Immature natural killer cell (primary cell): Measurements from ENCODE around the gene USP43. TPM values are rescaled to one million over a fixed set of nuclear protein-coding genes. Genes with fewer than 3 reads are reported as not detected.

ENCODE experiments used
- DNase-seq, 3 donors: peaks; one replicate each; pipeline ENCODE4 v3.0.0; 2022; ENCODE audit warnings: mixed read lengths in 1 of 3
- H3K27ac Mint-ChIP-seq, 6 donors: one replicate each; pipeline ENCODE4 v1.8.0; 2020; ENCODE audit warnings: mixed read lengths in 6 of 6, mild to moderate bottlenecking in 5 of 6, inconsistent platforms in 4 of 6, moderate library complexity in 3 of 6
- H3K27me3 Mint-ChIP-seq, 3 donors: one replicate each; pipeline ENCODE4 v1.8.0; 2020 to 2021; ENCODE audit warnings: low read depth in 3 of 3, mild to moderate bottlenecking in 3 of 3, mixed read lengths in 3 of 3, moderate library complexity in 3 of 3, inconsistent platforms in 1 of 3
- H3K36me3 Mint-ChIP-seq, 3 donors: one replicate each; pipeline ENCODE4 v1.8.0; 2020; ENCODE audit warnings: mixed read lengths in 3 of 3, inconsistent platforms in 2 of 3, mild to moderate bottlenecking in 2 of 3
- H3K4me1 Mint-ChIP-seq, 2 donors: one replicate each; pipeline ENCODE4 v1.8.0; 2020; ENCODE audit warnings: inconsistent platforms in 2 of 2, mild to moderate bottlenecking in 2 of 2, mixed read lengths in 2 of 2, moderate library complexity in 1 of 2
- H3K4me3 Mint-ChIP-seq, 5 donors: one replicate each; pipeline ENCODE4 v1.8.0; 2020; ENCODE audit warnings: mild to moderate bottlenecking in 5 of 5, mixed read lengths in 5 of 5, inconsistent platforms in 3 of 5, moderate library complexity in 3 of 5
- H3K9me3 Mint-ChIP-seq, 6 donors: one replicate each; pipeline ENCODE4 v1.8.0; 2020; ENCODE audit warnings: mild to moderate bottlenecking in 6 of 6, mixed read lengths in 6 of 6, inconsistent platforms in 4 of 6, moderate library complexity in 3 of 6
- polyA plus RNA-seq, 3 donors: library from polyadenylated mRNA; unstranded; fragments of 300-500 nt; fragmentation: Illumina TruSeq; gene quantifications; one replicate each; pipeline ENCODE4 v1.2.3, GENCODE V29; 2021

Gene USP43
- polyA plus RNA-seq, 3 donors from 2014 or later: 0.14 to 0.29 TPM; not detected in 1

DNA sequence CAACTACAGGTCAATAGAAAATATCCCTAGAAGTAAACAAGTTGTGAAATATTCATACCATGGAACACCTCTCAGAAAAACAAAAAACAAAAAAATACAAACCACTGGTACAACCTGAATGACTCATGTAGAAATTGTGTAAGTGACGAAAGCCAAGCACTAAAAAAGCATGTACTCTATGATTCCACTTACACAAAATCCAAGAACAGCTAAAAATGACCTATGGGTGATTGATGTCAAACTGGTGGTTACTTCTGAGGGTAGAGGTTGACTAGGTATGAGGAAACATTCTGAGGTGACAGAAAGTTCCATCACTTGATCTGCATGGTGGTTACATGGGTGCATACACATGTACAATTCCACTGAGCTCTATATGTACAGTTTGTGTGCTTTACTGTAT is 114.9 kb downstream of the USP43 start:
- H3K27me3 Mint-ChIP-seq: peaks cover 0 to 13% (median 8%) of the 10 kb centered on the region in 3 donors
- no peaks in the 10 kb centered on the region for H3K9me3 Mint-ChIP-seq
- no peak for DNase-seq
- no peaks in the 10 kb centered on the region for H3K36me3 Mint-ChIP-seq
- H3K27ac Mint-ChIP-seq: no peak overlapping the region
- no peaks in the 10 kb centered on the region for H3K4me1 Mint-ChIP-seq
- no peak overlapping the region for H3K4me3 Mint-ChIP-seq

DNA sequence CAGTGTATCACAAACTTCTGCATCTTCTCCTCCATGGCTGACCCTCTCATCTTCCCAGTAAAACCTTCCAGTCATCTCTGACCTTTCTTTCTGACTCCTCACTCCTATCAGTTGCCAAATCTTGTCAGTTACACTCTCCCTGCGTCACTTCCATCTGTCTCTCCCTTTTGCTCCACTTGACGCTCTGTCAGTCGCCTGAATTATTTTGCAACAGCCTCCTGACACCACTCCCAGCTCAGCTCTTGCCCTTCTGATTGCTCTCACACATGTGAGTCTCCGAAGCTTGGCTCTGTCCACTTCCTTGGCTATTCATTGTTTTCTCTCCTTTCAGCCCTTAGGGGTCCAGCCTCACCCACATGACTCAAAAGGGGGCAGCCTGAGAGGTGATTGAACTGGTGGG is 118.3 kb downstream of the USP43 start:
- Mint-ChIP-seq H3K4me1 (no peaks in the 10 kb centered on the region), H3K4me3 (no peak overlapping the region), H3K9me3 (no peaks in the 10 kb centered on the region), H3K27me3 (peaks cover 3 to 11% (median 9%) of the 10 kb centered on the region in 3 donors), H3K36me3 (no peaks in the 10 kb centered on the region), H3K27ac (no peak overlapping the region)
- DNase-seq: no peak

DNA sequence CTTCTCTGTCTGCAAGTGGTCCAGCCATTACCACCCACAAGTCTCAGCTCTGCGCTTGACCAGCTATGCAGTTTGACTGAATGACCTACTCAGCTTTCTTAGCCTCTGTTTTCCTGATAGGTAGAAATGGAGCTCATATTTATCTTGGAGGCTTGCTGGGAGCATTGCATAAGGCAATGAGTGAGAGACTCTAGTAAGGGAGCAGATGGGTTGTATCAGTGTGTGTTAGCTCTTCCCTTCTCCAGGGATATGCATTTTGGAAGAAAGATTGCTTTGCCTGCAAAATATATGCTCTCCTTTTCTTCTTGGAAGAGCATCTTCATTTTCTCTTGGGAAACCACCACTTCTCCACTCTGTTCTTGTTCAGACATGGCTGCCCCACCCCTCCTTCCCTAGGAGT is 120.0 kb downstream of the USP43 start:
- Mint-ChIP-seq H3K36me3 (no peaks in the 10 kb centered on the region), H3K27me3 (peaks cover 3 to 9% (median 7%) of the 10 kb centered on the region in 3 donors), H3K4me3 (no peak overlapping the region), H3K27ac (no peak overlapping the region), H3K4me1 (no peaks in the 10 kb centered on the region), H3K9me3 (no peaks in the 10 kb centered on the region)
- no peak for DNase-seq

DNA sequence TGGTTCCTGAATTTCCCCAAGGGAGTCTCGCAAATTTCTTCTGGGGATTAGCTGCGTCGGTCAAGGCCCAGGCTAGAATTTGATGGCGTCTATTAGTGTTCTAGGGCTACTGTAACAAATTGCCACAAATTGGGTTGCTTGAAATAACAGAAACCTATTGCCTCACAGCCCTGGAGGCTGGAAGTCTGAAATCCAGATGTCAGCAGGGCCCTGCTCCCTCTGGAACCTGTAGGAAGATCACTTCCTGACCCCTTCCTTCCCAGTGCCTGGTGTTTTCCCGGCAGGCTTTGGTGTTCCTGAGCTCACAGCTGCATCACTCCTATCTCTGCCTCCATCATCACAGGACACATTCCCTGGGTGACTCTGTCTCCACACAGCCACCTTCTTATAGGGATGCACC is 121.7 kb downstream of the USP43 start:
- H3K27ac Mint-ChIP-seq: no peak overlapping the region
- DNase-seq: no peak
- no peak overlapping the region for H3K4me3 Mint-ChIP-seq
- no peaks in the 10 kb centered on the region for H3K4me1 Mint-ChIP-seq
- peaks cover 5 to 6% (median 5%) of the 10 kb centered on the region in 3 donors for H3K27me3 Mint-ChIP-seq
- H3K9me3 Mint-ChIP-seq: no peaks in the 10 kb centered on the region
- H3K36me3 Mint-ChIP-seq: no peaks in the 10 kb centered on the region

DNA sequence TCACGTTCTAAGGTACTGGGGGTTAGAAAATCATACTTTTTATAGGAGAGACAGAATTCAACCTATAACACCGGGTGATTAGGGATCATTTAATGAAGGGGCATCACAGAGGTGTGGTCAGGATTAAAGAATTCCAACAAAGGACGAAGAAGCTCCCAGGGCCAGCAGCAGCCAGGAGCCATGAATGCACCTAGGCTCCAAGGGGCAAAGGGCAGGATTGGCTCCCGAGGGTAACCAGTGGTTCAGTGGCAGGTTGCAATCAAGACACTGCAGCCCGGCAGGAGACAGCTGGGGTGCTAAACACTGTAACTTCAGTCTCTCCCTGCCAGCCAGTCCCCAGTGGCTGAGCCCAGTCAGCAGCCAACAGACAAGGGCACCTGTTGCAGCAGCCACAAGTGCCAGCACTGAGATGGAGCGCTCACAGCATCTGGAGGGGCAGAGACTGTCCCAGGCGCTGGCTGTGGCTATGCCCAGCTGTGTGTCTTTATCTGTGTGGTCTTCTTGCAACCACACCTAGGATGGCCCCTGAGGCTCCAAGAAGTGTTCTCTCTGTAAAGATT is 122.2 kb downstream of the USP43 start:
- DNase-seq: no peak
- Mint-ChIP-seq H3K9me3 (no peaks in the 10 kb centered on the region), H3K27me3 (peaks cover 4 to 6% (median 5%) of the 10 kb centered on the region in 3 donors), H3K27ac (no peak overlapping the region), H3K4me3 (no peak overlapping the region), H3K4me1 (no peaks in the 10 kb centered on the region), H3K36me3 (no peaks in the 10 kb centered on the region)

DNA sequence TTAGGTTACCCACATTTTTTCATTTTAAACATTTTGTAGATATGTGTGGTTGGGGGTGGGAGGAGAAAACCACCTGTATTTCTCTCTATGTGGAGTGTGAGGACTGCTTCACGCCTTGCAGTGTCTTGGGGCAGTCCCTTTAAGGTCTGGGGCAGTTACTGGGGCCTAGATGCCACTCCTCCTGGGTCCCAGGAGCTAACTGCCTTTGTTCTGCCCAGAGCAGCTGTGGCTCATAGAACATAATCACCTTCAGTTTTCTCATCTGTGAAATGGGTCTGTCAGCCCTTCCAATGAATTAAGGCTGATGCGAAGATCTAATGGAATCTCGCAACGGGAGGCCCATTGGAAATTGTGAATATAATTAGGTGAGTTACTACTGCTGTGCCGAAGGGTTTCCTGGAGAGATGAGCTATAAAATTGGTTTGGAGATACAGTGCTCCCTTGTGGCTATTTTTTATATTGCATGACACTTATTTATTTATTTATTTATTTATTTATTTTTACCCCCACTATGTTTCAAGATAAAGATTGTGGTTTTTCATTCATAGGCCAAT is 123.1 kb downstream of the USP43 start:
- Mint-ChIP-seq H3K27me3 (peaks cover 4 to 5% (median 5%) of the 10 kb centered on the region in 3 donors), H3K4me3 (no peak overlapping the region), H3K4me1 (no peaks in the 10 kb centered on the region), H3K36me3 (no peaks in the 10 kb centered on the region), H3K27ac (no peak overlapping the region), H3K9me3 (no peaks in the 10 kb centered on the region)
- DNase-seq: peak in 2 of 3 donors; percentile 16 to 20

DNA sequence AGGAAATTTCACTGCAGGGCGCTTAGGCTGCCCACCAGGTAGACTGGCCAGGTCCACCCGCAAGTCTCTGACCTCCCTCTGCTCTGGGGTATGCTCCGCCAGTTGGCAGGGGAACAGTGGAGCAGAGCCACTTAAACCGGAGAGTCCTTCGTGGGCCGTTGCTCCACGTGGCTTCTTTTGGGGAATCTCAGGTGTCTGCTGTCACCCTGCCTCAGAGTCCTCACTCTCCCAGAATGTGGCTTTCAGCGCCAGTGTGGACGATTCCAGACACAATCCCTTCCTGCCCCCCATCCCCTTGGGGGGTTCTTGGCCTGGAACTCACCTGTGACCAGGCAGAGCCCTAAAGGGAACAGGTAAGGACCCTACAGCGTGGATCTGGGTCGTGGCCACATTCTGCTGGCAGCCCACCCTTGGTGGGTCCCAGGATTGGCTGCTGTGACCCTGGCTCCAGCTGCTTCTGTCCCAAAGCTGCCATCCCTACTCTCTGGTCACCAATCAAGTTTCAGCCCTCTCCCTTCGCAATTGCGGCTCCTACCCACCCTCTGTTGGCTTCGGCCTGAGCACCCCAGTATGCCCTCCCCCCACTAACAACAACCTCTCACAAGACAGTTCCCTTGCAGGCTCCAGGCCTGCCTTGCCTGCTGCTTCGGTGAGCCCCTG is 123.8 kb downstream of the USP43 start:
- Mint-ChIP-seq H3K4me3 (no peak overlapping the region), H3K9me3 (no peaks in the 10 kb centered on the region), H3K36me3 (no peaks in the 10 kb centered on the region), H3K4me1 (no peaks in the 10 kb centered on the region), H3K27ac (no peak overlapping the region), H3K27me3 (peaks cover 2 to 5% (median 4%) of the 10 kb centered on the region in 3 donors)
- no peak for DNase-seq

DNA sequence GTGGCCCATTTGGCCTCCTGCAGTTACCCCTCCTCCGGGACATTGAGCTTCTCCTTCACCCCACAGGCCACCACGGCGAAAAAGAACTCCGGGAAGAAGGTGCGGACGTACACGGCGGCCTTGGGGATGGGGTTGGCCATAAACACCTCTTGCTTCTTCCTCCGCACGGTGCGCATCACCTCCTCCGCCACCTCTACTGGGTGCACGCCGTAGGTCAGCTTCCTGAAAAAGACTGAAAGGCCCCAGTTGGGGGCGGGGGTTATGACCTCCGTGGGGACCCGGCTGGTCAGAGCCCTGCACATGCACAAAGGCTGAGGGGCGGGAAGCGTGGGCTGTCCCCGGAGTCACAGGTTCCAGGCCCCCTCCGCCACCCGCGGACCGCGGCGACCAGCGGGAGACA is 126.1 kb downstream of the USP43 start:
- no peaks in the 10 kb centered on the region for H3K9me3 Mint-ChIP-seq
- DNase-seq: no peak
- peaks cover 0 to 8% (median 5%) of the 10 kb centered on the region in 3 donors for H3K27me3 Mint-ChIP-seq
- H3K36me3 Mint-ChIP-seq: no peaks in the 10 kb centered on the region
- H3K4me1 Mint-ChIP-seq: no peaks in the 10 kb centered on the region
- no peak overlapping the region for H3K27ac Mint-ChIP-seq
- H3K4me3 Mint-ChIP-seq: no peak overlapping the region

DNA sequence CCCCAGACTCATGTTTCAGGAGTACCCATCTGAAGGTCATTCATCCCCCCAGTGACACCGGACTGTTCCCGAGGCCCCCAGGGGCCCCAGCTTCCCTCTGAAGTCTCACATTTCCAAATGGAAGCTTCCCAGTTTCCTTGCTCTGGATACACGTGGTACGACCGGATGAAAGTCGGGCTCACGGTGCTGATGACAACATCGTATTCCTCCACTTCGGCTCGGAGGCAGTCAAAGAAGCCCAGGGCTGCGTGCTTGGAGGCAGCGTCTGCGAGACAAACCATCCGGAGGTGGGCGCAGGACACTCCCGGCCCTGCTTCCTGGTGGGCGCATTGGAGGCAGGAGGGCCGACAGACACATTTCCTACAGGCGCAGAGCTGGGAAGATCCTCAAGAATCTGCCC is 127.3 kb downstream of the USP43 start:
- Mint-ChIP-seq H3K27me3 (peaks cover 0 to 7% (median 5%) of the 10 kb centered on the region in 3 donors), H3K27ac (no peak overlapping the region), H3K4me1 (no peaks in the 10 kb centered on the region), H3K36me3 (no peaks in the 10 kb centered on the region), H3K9me3 (no peaks in the 10 kb centered on the region), H3K4me3 (no peak overlapping the region)
- no peak for DNase-seq

DNA sequence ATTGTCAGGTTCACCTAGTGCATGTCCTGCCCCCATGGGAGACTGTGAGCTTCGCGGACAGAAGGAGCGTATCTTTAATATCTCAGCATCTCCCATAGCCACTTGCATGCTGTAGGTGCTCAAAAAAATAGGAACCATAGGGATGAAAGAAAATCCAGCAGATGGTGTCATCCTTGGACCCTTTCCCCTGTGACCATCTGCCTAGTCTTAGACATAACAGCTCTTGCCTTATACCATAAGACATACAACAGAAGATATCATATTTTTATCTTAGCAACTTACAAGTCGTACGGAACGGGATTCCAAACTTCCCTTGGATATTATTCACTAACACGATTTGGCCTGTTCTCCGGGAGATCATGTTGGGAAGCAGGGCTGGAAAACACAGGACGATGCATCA is 131.6 kb downstream of the USP43 start:
- no peaks in the 10 kb centered on the region for H3K9me3 Mint-ChIP-seq
- no peak overlapping the region for H3K4me3 Mint-ChIP-seq
- H3K4me1 Mint-ChIP-seq: no peaks in the 10 kb centered on the region
- H3K27ac Mint-ChIP-seq: no peak overlapping the region
- peaks cover 0 to 7% (median 6%) of the 10 kb centered on the region in 3 donors for H3K27me3 Mint-ChIP-seq
- H3K36me3 Mint-ChIP-seq: no peaks in the 10 kb centered on the region
- no peak for DNase-seq

Other genes with a start within 250 kb of the USP43 start
- 100 to 1,000 TPM; 249 to 381 (median 263) TPM for gene STX8, start 69.7 kb upstream of the USP43 start, polyA plus RNA-seq
- not detected for gene CFAP52, start 68.9 kb upstream of the USP43 start, polyA plus RNA-seq
- gene DHRS7C, start 146.1 kb downstream of the USP43 start, polyA plus RNA-seq: not detected
- gene GSG1L2, start 176.6 kb downstream of the USP43 start, polyA plus RNA-seq: not detected
- not detected for gene GLP2R, start 180.4 kb downstream of the USP43 start, polyA plus RNA-seq